Activated naive CD4-positive, alpha-beta T cell treated with anti-CD3 and anti-CD28 coated beads, Interleukin-2, amount 10 ng/mL, durations not matched to agents 7 days and 5 days (primary cell): ENCODE data around the gene ARHGAP32.

Experiments used
- CTCF ChIA-PET: fragments of 350-600 bp; sonication (Branson Sonifier 250); formaldehyde crosslinking; loops from one replicate; lab custom pipeline; 2021; ENCODE audit warnings: antibody characterized with exemption; lab: Charles Lee
- DNase-seq: peaks from one replicate; pipeline ENCODE4 v3.0.0-alpha.2; 2020
- H3K27ac Mint-ChIP-seq: one replicate; pipeline ENCODE4 v1.8.0; 2021; ENCODE audit warnings: mild to moderate bottlenecking, moderate library complexity, mixed read lengths
- H3K27me3 Mint-ChIP-seq: one replicate; pipeline ENCODE4 v1.8.0; 2021; ENCODE audit warnings: mild to moderate bottlenecking, mixed read lengths
- H3K36me3 Mint-ChIP-seq: one replicate; pipeline ENCODE4 v1.8.0; 2021; ENCODE audit warnings: mixed read lengths
- H3K4me1 Mint-ChIP-seq: one replicate; pipeline ENCODE4 v1.8.0; 2021; ENCODE audit warnings: mixed read lengths
- H3K4me3 Mint-ChIP-seq: one replicate; pipeline ENCODE4 v1.8.0; 2021; ENCODE audit warnings: mild to moderate bottlenecking, moderate library complexity, mixed read lengths
- H3K9me3 Mint-ChIP-seq: one replicate; pipeline ENCODE4 v1.8.0; 2021; ENCODE audit warnings: mixed read lengths

ARHGAP32 gene

DNA sequence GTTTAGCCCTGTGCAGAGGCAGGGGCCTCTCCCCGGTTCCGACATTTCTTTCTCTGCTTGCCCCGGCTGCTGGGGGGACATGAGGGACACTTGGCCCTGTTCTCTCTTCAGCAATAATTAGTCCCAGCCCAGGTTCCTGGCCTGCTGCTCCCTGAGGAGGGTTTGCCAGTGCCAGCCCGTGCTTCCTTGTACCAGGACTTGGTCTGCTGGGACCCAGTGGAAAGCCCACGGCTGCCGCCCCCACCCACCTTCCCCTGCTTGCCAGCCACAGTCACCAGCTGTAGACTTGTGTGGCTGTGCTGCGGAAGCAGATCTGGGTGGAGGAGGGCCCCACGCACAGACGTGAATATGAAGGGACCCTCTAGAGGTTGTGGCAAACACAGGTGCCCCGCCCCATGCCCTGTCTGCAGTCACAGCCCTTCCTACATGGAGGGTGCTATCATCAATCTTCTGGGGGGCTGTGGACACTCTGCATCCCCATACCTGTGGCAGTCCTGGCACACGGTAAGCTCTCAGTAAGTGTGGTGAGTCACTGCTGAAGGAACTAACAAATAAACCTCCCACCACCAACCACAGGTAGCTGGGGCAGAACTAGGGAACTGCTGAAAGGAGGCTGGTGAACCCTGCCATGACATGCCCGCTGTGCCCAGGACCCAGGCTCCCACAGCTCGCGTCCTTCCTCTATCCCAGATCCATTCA, 250.4 kb downstream of the ARHGAP32 start:
- no peaks in the 10 kb centered on the region for H3K4me1 Mint-ChIP-seq
- DNase-seq, result no peak
- H3K9me3 Mint-ChIP-seq, result no peaks in the 10 kb centered on the region
- CTCF ChIA-PET, result no interaction called here
- H3K27me3 Mint-ChIP-seq, result peaks cover 19% of the 10 kb centered on the region
- H3K27ac Mint-ChIP-seq, result no peak overlapping the region
- no peaks in the 10 kb centered on the region for H3K36me3 Mint-ChIP-seq
- no peak overlapping the region for H3K4me3 Mint-ChIP-seq

DNA sequence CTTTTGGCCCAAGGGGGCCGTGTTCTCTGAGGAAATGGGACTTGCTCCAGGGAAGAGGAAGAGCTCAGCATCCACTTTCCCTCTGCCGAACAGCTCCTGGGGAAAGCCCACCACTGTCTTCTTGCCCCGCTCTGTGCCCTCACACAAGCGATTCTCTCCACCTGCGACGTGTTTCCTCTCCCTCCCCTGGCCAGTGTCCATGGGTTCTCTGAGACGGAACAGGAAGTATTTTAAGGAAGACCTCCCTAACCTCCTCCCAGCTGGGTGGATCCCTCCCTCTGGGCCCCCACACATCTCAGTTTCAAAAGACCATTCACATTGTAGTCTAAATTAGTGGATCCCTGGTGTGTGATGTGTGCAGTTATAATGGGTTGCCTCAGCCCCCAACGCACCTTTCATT, 251.0 kb downstream of the ARHGAP32 start:
- no peak overlapping the region for H3K4me3 Mint-ChIP-seq
- CTCF ChIA-PET, result interaction anchor here (2.6 kb wide), 1 partner anchor 15 kb away, joined by 9 read pairs; no protein-coding TSS in a partner anchor
- no peaks in the 10 kb centered on the region for H3K4me1 Mint-ChIP-seq
- no peaks in the 10 kb centered on the region for H3K36me3 Mint-ChIP-seq
- no peak for DNase-seq
- H3K27me3 Mint-ChIP-seq, result peaks cover 19% of the 10 kb centered on the region
- no peaks in the 10 kb centered on the region for H3K9me3 Mint-ChIP-seq
- H3K27ac Mint-ChIP-seq, result no peak overlapping the region

DNA sequence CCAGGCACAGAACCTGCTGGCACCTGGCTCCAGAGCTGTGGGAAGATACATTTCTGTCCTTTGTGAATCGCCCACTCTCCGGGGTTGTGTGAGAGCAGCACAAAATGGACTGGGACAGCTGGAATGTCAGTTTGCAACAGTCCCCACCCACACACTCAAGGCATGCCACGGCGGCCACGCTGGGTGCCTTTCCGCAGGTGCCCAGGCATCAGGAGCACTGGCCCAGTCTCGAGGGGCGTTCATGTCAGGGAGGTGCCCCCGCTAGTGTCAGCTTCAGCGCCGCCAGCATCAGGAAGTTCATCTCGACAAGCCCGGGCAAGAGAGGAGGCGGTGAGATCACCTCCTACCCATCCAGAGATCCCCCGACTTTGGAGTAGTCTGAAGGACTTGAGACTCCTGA, 251.5 kb downstream of the ARHGAP32 start:
- H3K9me3 Mint-ChIP-seq, result no peaks in the 10 kb centered on the region
- peaks cover 14% of the 10 kb centered on the region for H3K27me3 Mint-ChIP-seq
- no peak overlapping the region for H3K4me3 Mint-ChIP-seq

DNA sequence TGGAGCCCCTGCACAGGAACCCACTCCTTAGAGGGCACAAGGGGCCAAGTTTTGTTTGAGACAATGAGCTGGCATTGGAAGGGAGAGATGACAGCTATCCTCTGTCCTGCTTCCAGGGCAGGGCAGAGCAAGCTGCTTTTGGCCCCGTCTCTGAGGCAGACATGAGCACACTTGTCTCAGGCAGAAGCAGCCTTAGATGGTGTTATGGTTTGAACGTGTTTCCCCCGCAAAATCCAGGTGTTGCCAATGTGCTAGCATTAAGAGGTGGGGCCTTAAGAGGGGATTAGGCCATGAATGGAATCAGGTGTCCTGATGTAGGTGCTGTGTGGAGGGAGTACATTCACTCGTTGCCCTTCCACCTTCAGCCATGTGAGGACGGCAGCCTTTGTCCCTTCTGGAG, 252.0 kb downstream of the ARHGAP32 start:
- CTCF ChIA-PET, result interaction anchor here (0.8 to 2.6 kb wide), 3 partner anchors 16 to 55 kb away, joined by 3 to 9 read pairs (median 3); no protein-coding TSS in a partner anchor
- peaks cover 12% of the 10 kb centered on the region for H3K27me3 Mint-ChIP-seq
- H3K36me3 Mint-ChIP-seq, result no peaks in the 10 kb centered on the region
- no peak overlapping the region for H3K4me3 Mint-ChIP-seq
- no peak overlapping the region for H3K27ac Mint-ChIP-seq
- H3K9me3 Mint-ChIP-seq, result no peaks in the 10 kb centered on the region
- DNase-seq, result no peak
- H3K4me1 Mint-ChIP-seq, result no peaks in the 10 kb centered on the region

More for the DNA sequence above, 251.5 kb downstream of the ARHGAP32 start:
- Mint-ChIP-seq H3K36me3 (no peaks in the 10 kb centered on the region), H3K27ac (no peak overlapping the region), H3K4me1 (no peaks in the 10 kb centered on the region)
- no peak for DNase-seq
- CTCF ChIA-PET, result interaction anchor here (2.6 kb wide), 1 partner anchor 16 kb away, joined by 9 read pairs; no protein-coding TSS in a partner anchor

DNA sequence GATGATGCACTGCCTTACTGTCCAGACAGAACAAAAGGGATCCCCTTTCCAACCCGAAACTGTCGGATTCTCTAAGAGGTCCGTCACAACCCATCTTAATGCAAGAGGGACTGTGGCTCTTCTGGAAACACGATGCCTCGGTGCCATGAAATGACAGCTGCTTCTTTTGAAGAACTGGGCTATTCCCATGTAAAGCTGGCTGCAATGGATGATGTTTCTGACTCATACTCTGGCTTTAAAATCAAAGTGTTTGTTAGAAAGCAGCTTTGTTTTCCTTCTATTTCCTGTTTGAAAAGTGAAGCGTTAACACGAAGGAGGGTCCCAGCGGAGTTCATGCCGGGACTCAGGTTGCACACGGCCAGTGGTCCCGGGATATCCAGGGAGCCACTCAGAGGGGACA, 252.5 kb downstream of the ARHGAP32 start:
- Mint-ChIP-seq H3K27ac (no peak overlapping the region), H3K27me3 (peaks cover 12% of the 10 kb centered on the region), H3K4me1 (no peaks in the 10 kb centered on the region), H3K4me3 (no peak overlapping the region), H3K9me3 (no peaks in the 10 kb centered on the region), H3K36me3 (no peaks in the 10 kb centered on the region)
- CTCF ChIA-PET, result interaction anchor here (0.8 to 2.6 kb wide), 3 partner anchors 17 to 55 kb away, joined by 3 to 9 read pairs (median 3); no protein-coding TSS in a partner anchor
- no peak for DNase-seq

DNA sequence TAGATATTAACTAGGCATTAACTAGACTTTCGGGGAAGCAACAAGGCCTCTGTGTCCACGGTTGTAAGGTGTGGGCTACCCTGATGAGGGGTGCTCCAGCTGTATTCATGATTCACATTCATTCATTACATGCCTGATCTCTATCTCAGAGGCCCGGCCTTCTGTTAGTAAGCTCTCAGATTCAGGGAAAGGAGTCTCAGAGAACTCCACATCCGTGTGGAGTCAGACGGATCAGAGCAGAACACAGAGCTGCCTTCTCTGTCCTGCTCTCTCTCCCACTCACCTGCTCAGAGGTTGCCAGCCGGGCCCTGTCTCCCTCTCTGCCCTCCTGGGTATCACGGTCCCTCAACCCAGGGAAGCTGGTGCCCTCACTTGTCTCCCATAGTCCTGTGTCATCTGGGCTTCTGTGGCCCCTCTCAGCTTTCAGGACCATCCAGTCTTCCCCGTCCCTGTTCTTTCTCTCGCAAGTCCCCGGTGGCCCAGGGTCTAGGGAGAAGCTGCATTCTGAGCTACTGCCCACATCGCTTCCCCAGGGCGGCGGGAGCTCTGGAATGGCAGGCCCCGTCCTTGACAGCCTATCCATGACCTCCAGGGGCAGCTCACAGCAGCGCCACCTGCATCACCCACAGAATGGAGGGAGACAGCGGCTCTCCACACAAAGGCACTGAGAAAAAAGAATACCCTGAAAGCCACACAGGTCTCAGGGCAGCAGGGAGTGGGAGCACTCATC, 253.8 kb downstream of the ARHGAP32 start:
- no peaks in the 10 kb centered on the region for H3K4me1 Mint-ChIP-seq
- no peak for DNase-seq
- no peak overlapping the region for H3K27ac Mint-ChIP-seq
- no peak overlapping the region for H3K4me3 Mint-ChIP-seq
- H3K36me3 Mint-ChIP-seq, result no peaks in the 10 kb centered on the region
- peaks cover 9% of the 10 kb centered on the region for H3K27me3 Mint-ChIP-seq
- CTCF ChIA-PET, result interaction anchor here (1.5 kb wide), 2 partner anchors 11 to 53 kb away, joined by 4 to 5 read pairs; no protein-coding TSS in a partner anchor
- no peaks in the 10 kb centered on the region for H3K9me3 Mint-ChIP-seq

DNA sequence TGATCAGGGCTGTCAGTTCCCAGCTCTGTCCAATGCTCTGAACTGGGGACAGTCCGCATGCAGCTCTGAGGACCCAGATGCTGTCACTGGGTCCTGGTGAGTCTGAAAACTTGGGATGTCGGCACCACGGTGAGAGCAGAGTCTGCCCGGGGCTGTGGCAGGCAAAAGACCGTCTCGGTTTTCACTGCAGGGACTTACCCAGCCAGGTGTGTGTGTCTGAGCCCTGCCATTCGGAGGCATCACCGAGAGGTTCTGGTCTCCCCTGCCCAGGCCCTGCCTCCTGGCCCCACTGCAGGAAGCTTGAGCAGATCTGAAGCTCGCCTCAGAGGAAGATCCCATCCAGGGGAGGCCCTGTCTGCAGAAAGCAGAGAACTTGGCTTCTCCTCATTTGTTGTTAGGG, 254.6 kb downstream of the ARHGAP32 start:
- no peak for DNase-seq
- CTCF ChIA-PET, result interaction anchor here (1.5 kb wide), 2 partner anchors 11 to 52 kb away, joined by 4 to 5 read pairs; no protein-coding TSS in a partner anchor
- Mint-ChIP-seq H3K9me3 (no peaks in the 10 kb centered on the region), H3K4me3 (no peak overlapping the region), H3K36me3 (no peaks in the 10 kb centered on the region), H3K27ac (no peak overlapping the region), H3K27me3 (peaks cover 8% of the 10 kb centered on the region), H3K4me1 (no peaks in the 10 kb centered on the region)

DNA sequence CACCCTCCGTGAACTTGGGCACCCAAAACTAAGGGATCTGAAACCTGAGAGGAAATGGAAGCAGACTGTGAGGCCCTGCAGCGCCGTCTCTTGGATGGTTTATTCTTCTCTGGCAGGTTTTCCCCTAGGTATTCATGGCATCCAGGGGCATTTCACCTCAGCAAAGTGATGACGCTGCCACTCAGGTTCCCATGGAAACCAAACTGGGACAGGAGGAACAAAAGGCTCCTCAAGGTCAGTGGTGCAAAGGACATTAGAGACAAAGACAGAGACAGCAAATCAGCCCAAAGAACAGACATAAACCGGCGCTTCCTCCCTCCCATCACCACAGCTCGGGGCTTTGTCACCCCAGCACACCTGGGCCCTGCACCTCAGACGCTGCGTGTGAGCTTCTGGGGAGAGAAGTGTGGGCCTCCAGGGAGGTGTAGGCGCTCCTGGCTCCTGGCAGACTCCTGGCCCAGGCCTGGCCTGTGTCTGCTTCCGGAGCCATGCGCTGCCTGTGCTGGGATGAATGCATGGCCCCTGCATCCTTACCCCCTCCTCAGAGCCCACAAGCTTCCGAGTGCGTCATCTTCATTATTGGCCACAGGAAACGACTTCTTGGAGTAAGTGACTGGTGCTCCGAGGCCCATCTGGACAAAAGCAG, 255.4 kb downstream of the ARHGAP32 start:
- H3K4me1 Mint-ChIP-seq, result no peaks in the 10 kb centered on the region
- no peaks in the 10 kb centered on the region for H3K36me3 Mint-ChIP-seq
- no peak overlapping the region for H3K27ac Mint-ChIP-seq
- no peak overlapping the region for H3K4me3 Mint-ChIP-seq
- no peaks in the 10 kb centered on the region for H3K9me3 Mint-ChIP-seq
- CTCF ChIA-PET, result interaction anchor here (2.1 kb wide), 1 partner anchor 51 kb away, joined by 5 read pairs; no protein-coding TSS in a partner anchor
- H3K27me3 Mint-ChIP-seq, result peaks cover 8% of the 10 kb centered on the region
- DNase-seq, result no peak

DNA sequence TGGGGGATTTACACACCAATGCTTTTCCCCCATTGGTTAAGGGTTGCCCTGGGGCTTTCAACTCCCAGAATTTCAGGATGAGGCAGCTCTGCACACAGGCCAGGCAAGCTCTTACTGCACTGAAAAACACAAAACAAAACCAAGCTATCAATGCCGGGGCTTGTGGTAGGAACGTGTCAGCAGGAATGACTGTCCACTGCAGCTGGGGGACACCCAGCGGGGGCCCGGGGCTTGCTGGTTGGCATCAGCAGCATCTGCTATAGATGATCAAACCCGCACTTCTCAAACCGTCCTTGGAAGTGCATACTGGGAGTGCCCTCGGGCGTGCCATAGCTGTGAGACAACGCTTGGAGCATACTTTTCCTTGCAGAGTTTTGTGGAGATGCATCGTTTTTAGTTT, 257.2 kb downstream of the ARHGAP32 start:
- no peak for DNase-seq
- CTCF ChIA-PET, result interaction anchor here (2.1 kb wide), 1 partner anchor 50 kb away, joined by 5 read pairs; no protein-coding TSS in a partner anchor
- H3K9me3 Mint-ChIP-seq, result no peaks in the 10 kb centered on the region
- no peak overlapping the region for H3K27ac Mint-ChIP-seq
- H3K27me3 Mint-ChIP-seq, result peaks cover 9% of the 10 kb centered on the region
- no peaks in the 10 kb centered on the region for H3K4me1 Mint-ChIP-seq
- no peaks in the 10 kb centered on the region for H3K36me3 Mint-ChIP-seq
- no peak overlapping the region for H3K4me3 Mint-ChIP-seq

DNA sequence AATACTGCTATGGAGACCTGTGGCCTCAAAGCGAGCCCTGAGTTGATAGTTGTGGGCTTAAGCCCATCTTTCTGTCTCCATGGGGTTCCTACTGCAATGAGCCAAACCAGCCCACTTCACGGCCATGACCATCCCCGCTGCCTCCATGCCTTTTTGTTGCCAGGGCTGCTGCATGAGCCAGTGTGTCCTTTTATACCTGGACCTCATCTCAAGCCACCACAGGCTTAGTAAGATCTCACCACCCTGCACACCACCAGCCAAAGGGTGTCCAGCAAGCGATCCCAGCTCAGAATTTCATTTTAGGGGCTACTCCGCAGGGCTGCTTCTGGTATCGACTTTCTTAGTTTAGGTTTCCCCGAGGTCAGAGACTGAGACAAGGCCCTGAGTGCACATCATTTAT, 257.8 kb downstream of the ARHGAP32 start:
- Mint-ChIP-seq H3K27ac (no peak overlapping the region), H3K9me3 (no peaks in the 10 kb centered on the region), H3K4me3 (no peak overlapping the region), H3K36me3 (no peaks in the 10 kb centered on the region), H3K4me1 (peaks cover 3% of the 10 kb centered on the region), H3K27me3 (peaks cover 9% of the 10 kb centered on the region)
- CTCF ChIA-PET, result no interaction called here
- DNase-seq, result no peak

DNA sequence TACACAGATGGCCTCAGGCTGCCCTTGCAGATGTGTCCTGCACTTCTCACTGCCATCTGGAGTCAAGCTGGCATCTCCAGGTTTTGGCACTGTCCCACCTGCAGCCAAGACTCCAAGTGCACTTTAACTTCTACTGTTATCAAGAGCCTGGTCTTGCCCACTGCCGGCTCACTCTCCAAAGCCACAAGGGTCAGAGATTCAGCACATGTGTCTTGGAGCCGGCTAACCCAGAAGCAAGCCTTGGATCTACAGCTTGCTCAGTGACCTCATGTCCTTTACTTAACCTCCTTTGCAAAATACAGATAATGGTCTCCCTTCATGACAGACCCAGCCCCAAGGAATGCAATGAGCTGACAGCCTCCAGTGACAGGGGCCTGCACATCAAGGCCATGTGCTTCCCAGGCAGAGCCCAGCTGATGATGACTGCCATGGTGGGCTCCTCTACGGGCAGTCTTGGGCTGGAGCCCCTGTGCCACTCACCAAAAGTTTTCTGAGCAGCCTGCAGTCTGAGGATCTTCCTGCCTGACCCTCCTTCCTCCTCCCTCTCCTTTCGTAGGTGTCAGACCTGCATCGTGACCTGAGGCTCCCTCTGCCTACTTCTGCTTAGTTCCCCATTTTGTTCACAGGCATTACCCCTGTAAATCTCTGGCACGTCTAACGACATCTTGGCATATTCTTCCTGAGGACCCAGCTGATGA, 258.5 kb downstream of the ARHGAP32 start:
- DNase-seq, result no peak
- H3K4me3 Mint-ChIP-seq, result no peak overlapping the region
- H3K27ac Mint-ChIP-seq, result no peak overlapping the region
- H3K4me1 Mint-ChIP-seq, result peaks cover 6% of the 10 kb centered on the region
- H3K36me3 Mint-ChIP-seq, result no peaks in the 10 kb centered on the region
- peaks cover 9% of the 10 kb centered on the region for H3K27me3 Mint-ChIP-seq
- CTCF ChIA-PET, result no interaction called here
- no peaks in the 10 kb centered on the region for H3K9me3 Mint-ChIP-seq

DNA sequence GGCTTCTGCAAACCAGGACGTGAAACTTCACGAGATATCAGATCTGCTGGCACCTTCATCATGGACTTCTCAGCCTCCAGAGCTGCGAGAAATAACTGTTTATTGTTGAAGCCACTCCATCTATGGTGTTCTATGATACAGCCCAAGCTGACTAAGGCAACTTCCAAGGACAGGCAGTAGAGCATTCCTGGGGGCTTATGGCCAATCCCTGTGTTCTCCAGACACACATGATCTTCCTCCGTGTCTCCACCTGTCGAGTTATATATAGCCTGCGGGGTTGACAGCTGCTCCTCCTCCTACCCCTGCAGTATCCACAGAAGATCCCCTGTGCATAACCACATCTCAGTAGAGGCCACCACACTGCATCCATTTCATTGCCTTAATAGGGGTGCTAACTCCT, 260.5 kb downstream of the ARHGAP32 start:
- CTCF ChIA-PET, result no interaction called here
- H3K27me3 Mint-ChIP-seq, result peaks cover 12% of the 10 kb centered on the region
- peaks cover 13% of the 10 kb centered on the region for H3K4me1 Mint-ChIP-seq
- H3K9me3 Mint-ChIP-seq, result no peaks in the 10 kb centered on the region
- DNase-seq, result no peak
- H3K27ac Mint-ChIP-seq, result no peak overlapping the region
- H3K4me3 Mint-ChIP-seq, result no peak overlapping the region
- H3K36me3 Mint-ChIP-seq, result no peaks in the 10 kb centered on the region

DNA sequence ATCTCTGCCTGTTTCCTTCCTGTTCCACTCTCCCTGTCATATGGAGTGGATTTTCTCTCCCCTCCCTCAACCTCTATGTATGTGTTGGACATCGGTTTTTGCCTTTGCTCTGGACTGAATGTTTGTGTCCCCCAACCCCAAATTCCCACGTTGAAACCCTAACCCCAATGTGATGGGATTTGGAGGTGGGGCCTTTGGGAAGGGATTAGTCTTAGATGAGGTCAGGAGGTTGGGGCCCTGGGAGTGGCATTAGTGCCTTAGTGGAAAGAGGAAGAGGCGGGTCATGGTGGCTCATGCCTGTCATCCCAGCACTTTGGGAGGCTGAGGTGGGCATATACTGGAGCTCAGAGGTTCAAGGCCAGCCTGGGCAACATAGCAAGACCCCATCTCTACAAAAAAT, 261.1 kb downstream of the ARHGAP32 start:
- no peak overlapping the region for H3K4me3 Mint-ChIP-seq
- no peak for DNase-seq
- peaks cover 13% of the 10 kb centered on the region for H3K4me1 Mint-ChIP-seq
- H3K27ac Mint-ChIP-seq, result no peak overlapping the region
- H3K27me3 Mint-ChIP-seq, result peaks cover 16% of the 10 kb centered on the region
- no peaks in the 10 kb centered on the region for H3K9me3 Mint-ChIP-seq
- CTCF ChIA-PET, result no interaction called here
- no peaks in the 10 kb centered on the region for H3K36me3 Mint-ChIP-seq

DNA sequence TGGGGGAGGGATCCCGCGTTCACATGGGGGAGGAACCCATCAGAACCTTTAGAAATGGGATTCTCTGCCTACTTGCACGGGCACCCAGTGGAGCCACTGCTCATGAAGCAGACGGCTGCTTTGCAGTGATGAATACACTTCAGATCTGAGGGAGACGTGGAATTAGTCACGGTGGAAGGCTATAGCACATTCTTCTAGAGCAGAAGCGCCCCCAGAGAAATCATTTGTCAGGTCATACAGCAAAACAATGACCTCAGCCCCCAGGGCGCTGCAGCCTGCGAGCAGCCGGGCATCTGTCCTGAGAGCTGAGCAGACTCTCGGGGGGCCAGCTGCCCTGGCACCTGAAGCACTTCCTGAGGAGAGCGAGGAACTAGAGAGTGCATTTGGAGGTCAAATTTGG, 262.1 kb downstream of the ARHGAP32 start:
- H3K27ac Mint-ChIP-seq, result no peak overlapping the region
- H3K4me1 Mint-ChIP-seq, result peaks cover 13% of the 10 kb centered on the region
- H3K4me3 Mint-ChIP-seq, result no peak overlapping the region
- CTCF ChIA-PET, result no interaction called here
- H3K36me3 Mint-ChIP-seq, result no peaks in the 10 kb centered on the region
- peaks cover 19% of the 10 kb centered on the region for H3K27me3 Mint-ChIP-seq
- no peak for DNase-seq
- no peaks in the 10 kb centered on the region for H3K9me3 Mint-ChIP-seq
